GM10266 (cell line): Measurements from ENCODE around the gene SUCLG2.

Experiments
- DNase-seq: peaks from one replicate; pipeline ENCODE4 v3.0.0; 2012; ENCODE audit errors: extremely low spot score
- TF ChIP-seq, protein P1 (sequence below): IDR thresholded peaks from 2 replicates; pipeline ENCODE4 v1.5.1; 2012; ENCODE audit warnings: mild to moderate bottlenecking, low read depth; ENCODE audit not compliant: control insufficient read depth, insufficient read depth; ENCODE audit errors: missing control alignments

The SUCLG2 gene

DNA sequence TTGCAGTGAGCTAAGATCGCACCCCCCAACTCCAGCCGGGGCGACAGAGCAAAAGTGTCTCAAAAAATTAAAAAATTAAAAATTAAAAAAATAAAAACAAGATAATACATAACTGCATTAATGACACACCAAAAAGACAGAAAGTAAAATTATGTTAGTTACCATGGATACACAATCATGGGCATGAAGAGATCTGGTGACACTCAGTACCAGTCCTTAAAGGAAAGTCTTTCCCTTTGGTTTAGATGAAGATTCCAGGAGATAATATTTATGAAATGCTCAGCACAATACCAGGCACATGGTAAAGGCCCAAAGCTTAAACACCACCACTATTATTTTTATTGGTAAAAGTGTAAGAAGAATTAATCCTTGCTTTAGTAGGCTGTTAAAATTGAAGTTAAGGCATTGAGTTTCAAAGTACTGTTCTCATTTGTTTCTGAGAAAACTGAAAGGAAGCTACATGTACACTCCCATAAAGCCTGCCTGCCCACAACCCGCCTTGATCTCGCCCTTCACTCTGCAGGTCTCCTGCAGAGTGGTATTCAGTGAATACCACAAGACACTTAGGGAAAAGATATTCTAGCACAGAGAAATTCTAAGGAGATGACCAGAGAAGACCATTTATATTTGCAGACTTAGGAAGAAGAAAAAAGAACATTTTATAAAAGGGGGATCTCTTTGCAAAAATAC is 52.3 kb downstream of the SUCLG2 start:
- DNase-seq: no peak
- TF ChIP-seq, protein P1, sequence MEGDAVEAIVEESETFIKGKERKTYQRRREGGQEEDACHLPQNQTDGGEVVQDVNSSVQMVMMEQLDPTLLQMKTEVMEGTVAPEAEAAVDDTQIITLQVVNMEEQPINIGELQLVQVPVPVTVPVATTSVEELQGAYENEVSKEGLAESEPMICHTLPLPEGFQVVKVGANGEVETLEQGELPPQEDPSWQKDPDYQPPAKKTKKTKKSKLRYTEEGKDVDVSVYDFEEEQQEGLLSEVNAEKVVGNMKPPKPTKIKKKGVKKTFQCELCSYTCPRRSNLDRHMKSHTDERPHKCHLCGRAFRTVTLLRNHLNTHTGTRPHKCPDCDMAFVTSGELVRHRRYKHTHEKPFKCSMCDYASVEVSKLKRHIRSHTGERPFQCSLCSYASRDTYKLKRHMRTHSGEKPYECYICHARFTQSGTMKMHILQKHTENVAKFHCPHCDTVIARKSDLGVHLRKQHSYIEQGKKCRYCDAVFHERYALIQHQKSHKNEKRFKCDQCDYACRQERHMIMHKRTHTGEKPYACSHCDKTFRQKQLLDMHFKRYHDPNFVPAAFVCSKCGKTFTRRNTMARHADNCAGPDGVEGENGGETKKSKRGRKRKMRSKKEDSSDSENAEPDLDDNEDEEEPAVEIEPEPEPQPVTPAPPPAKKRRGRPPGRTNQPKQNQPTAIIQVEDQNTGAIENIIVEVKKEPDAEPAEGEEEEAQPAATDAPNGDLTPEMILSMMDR: no peak

DNA sequence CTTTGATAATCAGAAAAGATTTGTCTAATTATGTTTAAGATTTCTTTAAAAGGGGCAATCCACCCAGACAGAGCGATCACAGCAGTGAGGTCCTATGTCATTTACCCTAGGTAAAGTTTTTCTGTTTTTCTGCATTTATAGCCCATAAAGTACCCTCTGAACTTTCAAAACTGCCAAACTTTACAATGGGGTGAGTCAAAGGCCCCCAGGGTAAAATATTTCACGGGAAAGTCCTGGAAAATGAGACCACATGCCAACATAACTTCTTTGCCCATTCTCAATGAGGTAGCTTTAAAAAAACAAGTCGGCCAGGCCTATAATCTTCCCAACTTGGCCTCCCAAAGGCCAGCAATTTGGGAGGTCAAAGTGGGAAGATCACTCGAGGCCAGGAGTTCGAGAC is 53.0 kb downstream of the SUCLG2 start:
- DNase-seq: no peak
- TF ChIP-seq, protein P1: no peak

DNA sequence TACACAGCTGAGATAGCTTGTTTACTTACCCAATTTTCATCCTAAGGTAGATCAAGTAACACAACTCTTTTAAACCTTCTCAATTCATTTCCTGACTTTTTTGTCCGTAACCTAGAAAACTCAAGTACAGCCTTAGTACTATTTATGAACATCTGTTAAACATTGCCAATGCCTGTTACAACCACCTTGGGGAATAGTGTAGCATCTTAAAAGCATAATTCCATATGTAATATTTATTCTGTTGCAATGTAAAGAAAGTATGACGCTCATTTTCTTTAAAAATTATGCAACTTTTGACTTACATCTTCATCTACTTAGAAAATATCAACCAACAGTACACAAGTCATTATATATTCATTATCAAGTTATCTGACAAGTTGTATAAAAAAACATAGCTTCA is 54.6 kb downstream of the SUCLG2 start:
- DNase-seq: no peak
- TF ChIP-seq, protein P1: no peak

DNA sequence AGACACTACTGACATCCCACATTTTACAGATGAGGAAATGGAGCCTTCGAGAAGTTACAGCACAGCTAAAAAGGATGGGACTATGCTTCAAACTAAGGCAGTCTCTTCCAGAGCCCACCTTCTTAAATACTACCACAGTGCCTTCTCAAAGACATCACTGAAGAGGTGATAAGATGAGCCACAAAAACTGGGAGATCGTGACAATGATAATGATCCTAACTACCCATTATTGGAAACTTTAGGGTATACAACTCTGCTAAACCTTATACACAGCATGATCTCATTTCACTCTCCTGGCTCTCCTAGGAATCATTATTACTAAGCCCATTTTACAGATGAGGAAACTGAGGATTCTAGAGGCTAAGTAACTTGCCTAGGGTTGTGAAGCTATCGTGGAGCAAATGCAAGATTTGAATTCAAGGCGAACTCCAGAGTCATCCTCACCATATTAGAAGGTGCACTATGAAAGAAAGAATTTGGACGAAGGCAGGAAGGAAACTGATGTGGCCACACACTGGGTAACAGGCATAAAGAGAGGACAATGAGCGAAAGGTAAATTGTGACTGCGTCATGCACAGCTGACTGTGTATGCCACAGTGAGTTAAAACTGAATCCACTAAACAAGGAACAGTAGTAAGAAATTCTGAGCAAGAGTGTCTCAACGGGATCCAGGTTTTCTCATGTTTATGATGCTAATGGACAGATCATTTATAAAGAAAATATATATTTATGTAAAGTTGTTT is 55.4 kb downstream of the SUCLG2 start:
- TF ChIP-seq, protein P1: no peak
- no peak for DNase-seq

DNA sequence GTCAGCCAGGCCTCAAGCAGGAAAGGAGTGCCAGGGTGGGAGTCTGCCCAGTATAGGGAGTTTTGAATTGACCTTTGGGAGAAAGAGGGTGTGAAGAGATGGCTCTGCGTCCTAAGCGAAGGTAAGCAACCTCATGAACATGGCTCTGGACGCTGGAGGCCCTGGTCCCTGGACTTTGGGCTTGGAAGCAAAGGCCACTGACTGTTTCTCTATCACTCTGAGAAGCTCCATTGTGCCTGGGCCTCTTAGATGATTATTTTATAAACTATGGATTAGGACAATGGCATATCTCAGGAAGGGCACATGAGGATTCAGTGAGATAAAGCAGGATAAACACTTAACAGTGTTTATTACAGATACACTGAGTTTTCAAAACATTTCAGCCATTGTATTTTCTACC is 59.0 kb downstream of the SUCLG2 start:
- TF ChIP-seq, protein P1: no peak

DNA sequence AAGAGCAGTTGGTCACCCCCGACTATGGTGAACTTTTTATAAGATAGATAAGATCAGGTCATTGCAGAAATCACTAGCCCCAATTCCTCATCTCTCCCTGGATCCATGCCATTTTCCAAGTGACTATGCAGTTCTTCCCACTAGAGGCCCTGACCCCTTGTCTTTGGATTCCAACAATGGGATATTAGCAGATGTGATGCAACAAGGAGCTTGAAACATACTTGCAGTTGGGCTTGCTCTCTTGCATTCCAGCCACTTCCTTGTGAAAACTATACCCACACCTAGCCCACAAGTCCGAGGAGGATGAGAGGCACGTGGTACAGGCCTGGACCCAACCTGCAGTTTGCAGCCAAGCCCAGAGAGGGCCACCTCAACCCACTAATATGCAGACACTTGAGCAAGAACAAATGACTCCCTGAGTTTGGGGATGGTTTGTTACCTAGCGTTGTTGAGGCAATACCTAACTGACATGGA is 60.6 kb downstream of the SUCLG2 start:
- TF ChIP-seq, protein P1: peak; percentile 27
- DNase-seq: no peak

More for the DNA sequence above, 59.0 kb downstream of the SUCLG2 start:
- no peak for DNase-seq

DNA sequence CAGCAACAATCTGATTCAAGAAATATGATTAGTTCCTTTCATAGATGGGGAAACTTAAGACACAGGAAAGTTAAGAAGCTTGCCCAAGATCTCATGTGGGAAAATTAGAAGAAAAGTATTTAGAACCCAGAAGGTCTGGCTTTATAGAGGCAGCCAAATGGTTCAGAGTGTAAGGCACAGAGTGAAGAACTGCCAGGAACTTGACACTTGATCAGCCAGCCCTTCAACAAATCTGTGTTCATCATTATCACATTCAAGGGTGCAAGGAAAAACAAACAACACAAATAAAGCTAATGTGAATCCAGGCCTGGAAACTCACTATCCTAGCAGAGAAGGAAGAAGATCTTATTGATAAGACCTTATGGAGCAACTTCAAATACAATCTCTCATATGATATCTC is 62.4 kb downstream of the SUCLG2 start:
- no peak for DNase-seq
- TF ChIP-seq, protein P1: no peak
